COLO668 (cell line): ENCODE data around the gene CPLANE1.
"Not testable (repeated sequence)": the region's sequence is repeated elsewhere in the genome, so short reads cannot be mapped to it uniquely, and the experiment has no call there.

Experiments
- DNase-seq: peaks from one replicate; lab custom pipeline; 2025; ENCODE audit not compliant: unreplicated experiment; lab: John Stamatoyannopoulos, UW

The CPLANE1 gene

DNA sequence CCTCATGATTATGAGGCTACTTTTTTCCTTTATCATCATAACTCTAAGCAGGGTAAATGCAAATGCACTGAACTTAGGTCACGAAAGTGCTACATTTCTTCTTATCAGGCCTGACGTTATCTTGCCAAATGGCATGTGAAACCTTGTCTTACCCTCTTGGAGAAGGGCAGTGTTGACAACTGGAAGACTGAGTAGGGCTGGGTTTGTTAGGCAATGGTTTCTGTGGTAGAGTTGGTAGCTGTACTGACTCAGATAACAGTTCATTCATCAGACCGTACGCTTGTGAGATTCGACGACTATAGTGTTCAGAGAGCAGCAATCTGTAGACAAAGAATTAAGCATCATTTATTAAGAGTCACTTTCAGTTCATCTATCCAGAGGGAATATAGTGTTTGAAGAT is 127.7 kb downstream of the CPLANE1 start:
- DNase-seq = no peak

DNA sequence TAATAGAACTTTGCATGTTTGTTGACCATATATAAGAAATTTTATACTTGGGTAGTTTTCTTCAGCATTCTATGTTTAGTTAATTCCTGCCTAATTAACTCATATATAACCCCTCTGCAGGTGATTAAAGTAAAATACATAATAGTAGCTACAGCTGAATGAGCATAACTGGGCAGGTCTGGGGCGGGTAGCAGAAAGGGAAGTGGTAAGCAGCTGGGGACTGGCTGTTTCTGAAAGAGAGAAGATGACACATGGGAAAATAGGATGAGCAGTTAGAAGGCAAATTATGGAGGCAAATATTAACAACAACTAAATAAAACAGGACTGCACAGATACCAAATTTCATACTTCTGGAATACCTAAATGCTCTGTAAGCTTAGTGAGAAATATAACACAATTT is 128.1 kb downstream of the CPLANE1 start:
- DNase-seq = no peak

DNA sequence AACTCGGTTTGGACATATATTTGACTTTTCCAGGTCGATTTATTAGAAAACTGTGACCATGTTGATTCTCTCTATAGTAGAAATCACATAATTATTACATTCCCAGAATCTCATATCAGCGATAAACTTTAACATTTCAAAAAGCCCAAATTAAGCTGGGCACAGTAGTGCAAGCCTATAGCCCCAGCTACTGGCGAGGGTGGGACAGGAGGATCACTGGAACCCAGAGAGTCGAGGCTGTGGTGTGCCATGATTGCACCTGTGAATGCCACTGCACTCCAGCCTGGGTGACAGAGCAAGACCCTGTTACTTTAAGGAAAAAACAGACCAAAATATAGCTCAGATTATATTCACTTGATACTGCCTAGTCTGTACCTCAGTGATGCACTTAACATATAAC is 128.9 kb downstream of the CPLANE1 start:
- no peak for DNase-seq

DNA sequence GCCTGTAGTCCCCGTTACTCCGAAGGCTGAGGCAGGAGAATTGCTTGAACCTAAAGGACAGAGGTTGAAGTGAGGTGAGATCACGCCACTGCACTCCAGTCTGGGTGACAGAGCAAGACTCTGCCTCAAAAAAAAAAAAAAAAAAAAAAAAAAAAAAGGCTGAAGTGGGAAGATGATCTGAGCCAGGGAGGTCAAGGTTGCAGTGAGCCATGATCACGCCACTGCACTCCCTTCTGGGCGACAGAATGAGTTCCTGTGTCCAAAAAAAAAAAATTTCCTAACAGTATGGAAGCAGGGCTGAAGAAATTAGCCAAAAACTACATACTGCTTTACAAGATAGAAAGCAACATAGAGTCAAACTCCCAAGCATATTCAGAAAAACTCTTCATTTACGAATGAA is 132.8 kb downstream of the CPLANE1 start:
- no peak for DNase-seq

DNA sequence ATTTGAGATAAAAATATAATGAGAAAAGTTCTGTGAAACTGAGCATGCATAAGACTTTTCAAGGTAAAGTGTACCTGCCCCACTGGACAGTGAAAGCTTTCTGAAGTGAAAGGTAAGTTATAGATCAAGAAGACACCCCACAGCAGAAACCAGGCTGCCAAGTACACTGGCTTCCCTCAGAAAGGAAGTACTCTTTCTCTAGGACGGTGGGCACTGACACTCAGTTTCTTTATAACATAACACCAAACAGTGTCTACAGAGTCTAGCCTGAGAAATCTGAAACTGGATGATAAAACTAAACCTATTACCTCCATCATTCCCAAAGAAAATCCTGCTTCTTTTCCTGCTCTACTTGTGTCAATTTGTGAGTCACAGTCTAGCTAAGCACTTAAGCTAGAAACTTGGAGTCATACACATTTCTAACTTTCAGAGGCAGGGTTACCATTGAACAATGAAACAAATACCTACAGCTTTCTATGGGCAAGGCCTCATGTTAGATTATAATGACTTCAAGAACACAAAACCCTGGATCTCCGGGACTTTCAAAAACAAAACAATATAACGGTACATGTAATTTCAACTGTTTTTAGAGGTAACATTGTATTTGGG is 136.7 kb downstream of the CPLANE1 start:
- DNase-seq = no peak

DNA sequence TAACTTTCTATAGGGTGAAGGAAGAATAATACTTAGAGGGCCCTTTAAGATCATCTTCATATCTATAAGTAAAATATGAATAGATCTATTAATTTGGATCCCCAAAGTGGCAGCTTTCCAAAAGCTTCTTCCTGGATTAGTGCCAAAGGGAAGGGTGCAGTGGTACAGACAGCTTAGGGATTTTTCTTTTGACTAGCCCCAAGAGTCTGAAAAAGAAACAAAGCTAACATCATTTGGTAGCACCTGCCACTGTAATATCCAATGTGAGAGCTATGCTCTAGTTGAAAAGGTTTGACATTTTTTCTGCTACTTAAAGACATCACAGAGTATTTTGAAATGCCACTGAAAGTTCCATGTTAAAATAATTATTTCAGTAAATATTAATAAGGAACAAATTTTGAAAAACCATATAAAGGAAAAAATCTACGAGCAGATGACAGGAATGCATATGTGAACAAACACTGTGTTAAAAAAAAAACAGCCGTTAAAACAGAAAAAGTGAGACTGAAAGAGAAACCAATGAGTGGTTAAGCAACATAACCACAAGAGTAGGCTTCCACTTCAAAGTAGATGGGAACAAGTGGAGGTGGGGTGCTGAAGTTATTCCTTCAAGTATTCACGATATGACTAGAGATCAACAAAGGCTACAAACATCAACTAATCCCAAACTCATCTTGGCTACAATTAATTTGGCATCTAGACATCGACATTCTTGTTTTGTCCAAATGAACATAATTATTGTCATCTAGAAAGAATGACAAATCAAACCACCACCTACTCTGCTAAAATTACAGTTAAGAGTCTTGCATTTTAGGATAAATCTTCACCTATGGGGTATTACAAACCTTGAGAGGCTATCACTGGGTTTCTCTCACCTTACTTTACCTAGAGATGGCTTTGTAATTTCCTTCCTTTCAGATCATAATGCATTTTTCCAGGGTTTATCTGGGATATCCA is 137.5 kb downstream of the CPLANE1 start:
- DNase-seq = no peak

DNA sequence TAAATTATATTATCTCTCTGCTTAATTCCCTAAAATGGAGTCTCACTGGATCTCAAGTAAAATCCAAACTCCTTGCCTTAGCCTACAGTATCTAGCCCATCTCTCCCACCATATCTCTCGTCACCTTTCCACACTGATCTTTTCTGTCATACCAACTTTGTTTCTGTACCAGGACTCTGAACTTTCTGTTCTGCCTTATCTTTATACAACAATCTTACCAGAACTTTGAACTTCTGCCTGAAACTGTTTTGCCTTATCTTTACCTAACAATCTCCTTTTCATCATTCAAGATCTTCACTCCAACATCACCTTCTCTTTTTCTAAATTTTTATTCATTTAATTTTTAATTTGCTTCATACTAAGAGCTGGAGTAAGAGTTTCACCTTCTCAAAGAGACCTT is 139.0 kb downstream of the CPLANE1 start:
- no peak for DNase-seq

DNA sequence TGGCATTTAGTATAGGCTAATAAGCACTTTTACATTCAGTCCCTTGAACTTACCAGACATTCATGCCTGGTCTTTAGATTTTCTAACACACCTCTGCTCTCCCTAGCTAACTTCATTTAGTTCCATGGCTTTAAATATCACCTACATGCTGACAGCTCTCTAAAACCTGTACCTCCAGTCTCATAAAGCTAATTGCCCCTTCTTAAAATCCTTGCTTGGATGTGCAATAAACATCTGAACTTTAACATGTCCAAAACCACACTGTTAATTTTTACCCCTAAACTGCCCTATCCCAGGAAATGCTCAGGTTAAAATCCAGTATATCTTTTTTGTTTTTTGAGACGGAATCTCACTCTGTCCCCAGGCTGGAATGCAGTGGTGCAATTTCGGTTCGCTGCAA is 139.8 kb downstream of the CPLANE1 start:
- no peak for DNase-seq

DNA sequence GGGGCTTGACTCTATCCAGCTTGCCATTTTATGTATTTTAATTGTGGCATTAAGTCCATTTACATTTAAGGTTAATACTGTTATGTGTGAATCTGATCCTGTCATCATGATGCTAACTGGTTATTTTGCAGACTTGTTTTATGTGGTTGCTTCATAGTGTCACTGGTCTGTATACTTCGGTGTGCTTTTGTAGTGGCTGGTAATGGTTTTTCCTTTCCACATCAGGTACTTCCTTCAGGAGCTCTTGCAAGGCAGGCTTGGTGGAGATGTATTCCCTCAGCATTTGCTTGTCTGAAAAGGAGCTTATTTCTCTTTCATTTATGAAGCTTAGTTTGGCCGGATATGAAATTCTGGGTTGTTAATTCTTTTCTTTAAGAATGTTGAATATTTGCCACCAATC is 145.9 kb downstream of the CPLANE1 start:
- DNase-seq = no peak

DNA sequence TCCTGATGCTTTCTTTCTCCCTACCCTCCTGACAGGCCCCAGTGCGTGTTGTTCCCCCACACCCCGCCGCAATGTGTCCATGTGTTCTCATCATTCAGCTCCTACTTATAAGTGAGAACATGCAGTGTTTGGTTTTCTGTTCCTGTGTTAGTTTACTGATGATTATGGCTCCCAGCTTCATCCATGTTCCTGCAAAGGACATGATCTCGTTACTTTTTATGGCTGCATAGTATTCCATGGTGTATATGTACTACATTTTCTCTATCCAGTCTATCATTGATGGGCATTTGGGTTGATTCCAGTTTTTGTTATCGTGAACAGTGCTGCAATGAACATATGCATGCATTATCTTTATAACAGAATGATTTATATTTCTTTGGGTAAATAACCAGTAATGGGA is 149.9 kb downstream of the CPLANE1 start:
- DNase-seq = not testable (repeated sequence)

DNA sequence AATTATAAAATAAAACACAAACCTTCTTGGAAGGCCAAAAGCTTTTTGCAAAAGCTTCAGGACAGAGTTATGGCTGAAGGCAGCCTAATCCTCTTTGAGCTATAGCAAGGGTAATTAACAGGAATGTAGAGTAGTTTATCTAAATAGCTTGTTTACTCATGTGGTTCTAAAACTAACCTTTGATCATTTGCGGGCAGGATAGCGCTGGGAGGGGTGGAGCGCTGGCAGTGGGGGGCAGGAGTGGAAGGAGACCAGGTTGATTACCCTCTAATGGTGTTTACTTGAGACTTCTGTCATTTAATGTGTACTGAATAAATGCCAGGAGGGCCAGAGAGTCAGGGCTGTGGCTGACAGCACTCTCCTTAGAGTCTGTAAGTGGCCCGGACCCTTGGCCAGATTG is 155.4 kb downstream of the CPLANE1 start:
- DNase-seq = not testable (repeated sequence)

DNA sequence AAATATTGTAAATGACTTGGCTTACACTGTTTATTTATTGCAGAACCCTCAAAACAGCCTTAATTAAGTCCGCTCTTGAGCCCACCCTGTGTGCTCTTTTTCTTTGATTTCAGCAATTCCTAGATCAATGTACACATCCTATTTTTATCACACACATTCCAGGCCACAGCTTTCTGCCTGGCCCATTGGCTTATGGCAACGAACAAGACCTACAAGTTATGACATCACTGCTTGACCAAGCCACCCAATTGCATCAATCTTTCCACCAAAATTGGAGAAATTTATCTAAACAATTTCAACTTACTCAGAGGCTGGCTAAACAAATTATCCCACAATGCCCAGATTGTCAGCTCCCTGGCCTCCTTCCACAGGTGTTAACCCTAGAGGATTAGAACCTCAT is 158.4 kb downstream of the CPLANE1 start:
- no peak for DNase-seq

DNA sequence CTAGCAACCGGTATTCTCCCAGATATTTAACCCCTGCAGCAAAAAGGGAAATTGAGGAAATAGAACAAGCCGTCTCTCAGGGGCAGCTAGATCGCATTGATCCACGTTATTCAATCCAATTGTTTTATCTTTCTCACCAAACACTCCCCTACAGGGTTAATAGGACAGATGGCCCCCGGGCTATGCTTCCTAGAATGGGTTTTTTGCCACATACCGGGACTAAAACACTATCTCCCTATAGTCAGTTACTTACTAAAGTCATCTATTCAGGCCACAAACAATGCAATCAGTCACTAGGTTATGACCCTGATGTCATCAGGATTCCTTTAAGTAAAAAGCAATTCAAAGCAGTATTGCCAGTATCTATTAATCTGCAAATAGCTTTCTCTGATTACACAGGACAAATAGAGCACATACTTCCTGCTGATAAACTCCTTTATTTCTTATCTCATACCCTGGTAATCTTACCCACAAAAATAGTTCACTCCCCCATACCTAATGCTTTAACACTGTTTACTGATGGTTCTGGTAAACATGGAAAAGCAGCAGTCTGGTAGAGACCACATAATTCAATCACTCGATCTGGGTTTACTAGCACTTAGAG is 159.0 kb downstream of the CPLANE1 start:
- no peak for DNase-seq

DNA sequence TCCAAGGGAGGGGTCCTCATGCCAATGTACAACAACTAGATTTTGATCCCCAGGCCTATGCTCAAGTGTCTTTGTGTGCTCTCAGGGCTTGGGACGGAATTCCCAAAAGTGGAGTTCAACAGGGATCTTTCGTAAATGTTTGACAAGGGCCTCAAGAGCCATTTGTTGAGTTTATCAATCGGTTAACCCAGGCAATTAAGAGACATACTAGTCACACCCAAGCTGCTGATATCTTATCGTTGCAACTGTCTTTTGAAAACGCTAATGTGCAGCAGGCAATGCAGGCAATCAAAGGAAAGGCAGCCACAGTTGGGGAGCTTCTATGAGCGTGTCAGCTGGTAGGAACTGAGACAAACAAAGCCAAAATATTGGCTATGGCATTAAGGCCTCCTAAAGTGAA is 161.2 kb downstream of the CPLANE1 start:
- DNase-seq = no peak

DNA sequence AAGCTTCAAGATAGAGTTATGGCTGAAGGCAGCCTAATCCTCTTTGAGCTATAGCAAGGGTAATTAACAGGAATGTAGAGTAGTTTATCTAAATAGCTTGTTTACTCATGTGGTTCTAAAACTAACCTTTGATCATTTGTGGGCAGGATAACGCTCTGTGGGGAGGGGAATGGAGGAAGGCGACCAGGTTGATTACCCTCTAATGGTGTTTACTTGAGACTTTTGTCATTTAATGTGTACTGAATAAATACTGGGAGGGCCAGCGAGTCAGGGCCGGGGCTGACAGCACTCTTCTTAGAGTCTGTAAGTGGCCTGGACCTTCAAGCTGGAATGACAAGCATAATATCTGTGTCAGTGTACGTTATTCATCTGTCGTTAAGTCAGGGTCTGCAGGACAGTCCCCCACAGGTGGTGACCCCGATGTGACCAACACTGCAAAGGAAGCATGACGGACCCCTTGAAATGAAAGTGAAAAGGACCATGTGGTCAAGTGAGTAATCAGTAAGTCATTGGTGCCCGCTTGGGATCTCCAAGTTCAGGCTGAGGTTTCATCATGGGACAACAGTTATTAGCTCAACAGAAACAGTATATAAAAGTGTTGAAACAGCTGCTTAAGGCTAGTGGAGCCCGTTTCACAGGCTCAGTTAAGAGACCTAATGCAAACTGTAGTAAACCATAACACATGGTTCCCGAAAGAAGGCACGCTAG is 162.6 kb downstream of the CPLANE1 start:
- DNase-seq = peak; percentile 26

DNA sequence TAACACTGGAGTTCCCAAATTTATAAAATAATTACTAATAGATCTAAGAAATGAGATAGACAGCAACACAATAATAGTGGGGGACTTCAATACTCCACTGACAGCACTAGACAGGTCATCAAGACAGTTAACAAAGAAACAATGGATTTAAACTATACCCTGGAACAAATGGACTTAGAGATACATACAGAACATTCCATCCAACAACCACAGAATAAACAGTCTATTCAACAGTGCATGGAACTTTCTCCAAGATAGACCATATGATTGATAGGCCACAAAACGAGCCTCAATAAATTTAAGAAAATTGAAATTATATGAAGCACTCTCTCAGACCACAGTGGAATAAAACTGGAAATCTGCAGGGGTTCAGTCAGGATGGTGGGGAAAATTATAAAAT is 163.2 kb downstream of the CPLANE1 start:
- not testable (repeated sequence) for DNase-seq

DNA sequence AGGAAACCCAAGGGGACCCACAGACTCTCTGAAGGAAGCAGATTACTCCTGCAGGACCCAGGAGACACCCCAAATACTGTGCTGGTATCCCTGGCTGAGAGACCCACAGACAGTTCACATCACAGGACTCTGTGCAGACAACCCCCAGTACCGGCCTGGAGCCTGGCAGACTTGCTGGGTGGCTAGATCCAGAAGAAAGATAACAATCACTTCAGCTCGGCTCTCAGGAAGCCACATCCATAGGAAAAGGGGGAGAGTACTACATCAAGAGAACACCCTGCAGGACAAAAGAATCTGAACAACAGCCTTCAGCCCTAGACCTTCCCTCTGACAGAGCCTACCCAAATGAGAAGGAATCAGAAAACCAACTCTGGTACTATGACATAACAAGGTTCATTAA is 166.2 kb downstream of the CPLANE1 start:
- not testable (repeated sequence) for DNase-seq

DNA sequence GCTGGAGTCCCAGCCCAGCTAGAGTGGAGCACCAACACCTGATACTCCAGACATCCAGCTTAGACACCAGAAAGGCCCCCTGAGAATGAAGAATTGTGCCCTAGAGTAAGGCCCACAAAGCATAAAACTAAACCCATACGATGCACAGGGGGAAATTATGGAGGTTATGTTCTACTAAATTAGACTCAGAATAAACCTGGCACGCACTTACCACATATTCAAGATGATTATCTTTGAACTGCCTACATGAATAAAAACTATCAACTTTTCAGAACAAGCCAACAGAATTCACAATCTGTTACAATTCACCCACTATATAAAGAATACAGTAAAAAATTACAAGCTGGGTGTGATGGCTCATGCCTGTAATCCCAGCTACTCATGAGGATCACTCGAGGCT is 168.5 kb downstream of the CPLANE1 start:
- DNase-seq = no peak

DNA sequence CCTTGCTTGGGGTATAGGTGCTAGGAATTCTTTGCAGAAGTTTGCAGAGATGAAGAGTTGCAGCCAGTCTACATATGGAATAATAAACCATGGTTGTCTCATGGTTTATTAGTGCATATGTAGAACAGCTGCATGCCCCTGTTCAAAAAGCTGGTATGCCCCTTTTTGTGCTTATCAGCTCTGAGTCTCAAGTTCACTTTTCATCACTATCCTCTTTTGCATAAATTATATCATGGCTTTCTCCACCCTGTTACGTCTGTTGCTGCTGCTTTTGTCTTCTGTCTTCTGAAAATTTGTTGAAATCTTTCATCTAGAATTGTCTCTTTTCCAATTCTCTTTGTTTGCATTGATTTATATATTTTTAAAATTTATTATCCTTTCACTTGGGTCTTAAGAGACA is 172.0 kb downstream of the CPLANE1 start:
- no peak for DNase-seq

DNA sequence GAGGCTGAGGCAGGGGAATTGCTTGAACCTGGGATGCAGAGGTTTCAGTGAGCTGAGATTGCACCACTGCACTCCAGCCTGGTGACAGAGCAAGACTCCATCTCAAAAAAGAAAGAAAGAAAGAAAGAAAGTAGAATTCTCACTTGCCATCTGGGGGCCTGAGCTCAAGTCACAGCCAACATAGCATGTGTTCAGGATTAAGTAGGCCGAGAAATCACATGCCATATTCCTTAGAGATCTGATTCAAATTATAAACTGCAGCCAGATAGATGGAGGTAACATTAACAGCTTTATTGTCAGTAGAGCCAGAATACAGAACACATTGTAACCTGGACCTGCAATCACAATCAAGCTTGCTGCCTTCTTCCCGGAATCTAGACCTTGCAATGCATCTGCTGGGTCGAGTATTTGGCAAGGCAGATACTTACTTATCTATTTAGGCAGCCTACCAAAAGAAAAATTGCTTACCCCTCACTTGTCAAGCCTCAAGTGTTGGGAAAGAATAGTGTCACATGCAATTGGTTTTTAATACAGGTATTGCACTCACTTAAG is 173.7 kb downstream of the CPLANE1 start:
- DNase-seq = no peak

DNA sequence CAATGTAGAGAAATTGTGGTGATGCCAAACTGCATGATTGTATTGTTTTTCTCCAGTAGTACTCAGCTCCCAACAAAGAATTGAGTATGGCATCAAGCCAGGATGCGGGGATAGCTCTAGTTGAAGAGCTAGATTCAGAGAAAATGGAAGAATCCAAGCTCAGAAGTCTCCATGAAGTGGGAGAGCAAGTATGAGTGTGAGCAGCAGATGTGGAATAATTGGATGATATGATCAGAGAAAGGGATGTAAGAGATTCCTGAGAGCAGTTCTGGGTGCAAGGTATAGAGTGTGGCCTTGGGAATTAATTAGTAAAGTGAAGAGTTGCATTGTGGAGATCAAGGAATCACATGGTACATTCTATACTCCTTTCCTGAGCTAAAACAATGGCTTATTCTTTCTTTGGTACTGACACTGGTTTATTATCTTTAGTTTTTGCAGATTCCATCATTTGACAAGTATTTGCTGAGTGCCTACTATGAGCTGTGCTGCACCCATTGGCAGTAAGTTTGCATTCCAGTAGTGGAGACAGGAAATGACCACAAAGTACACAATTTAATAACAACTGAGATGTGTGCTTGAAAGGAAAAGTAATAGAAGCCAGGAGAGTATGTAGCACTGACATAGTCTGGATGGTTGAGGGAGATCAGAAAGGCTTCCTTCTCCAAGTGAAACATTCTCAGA is 177.1 kb downstream of the CPLANE1 start:
- no peak for DNase-seq
